SK-N-SH (cell line): ENCODE data around the gene AARS2. TPM values are rescaled to one million over a fixed set of nuclear protein-coding genes. Genes with fewer than 3 reads are reported as not detected.

Source experiments
- CTCF ChIA-PET: fragments of 300-600, 350-600 bp; formaldehyde crosslinking; extraction: SDS; loops from one replicate; lab custom pipeline; 2021; lab: Yijun Ruan, JAX
- POLR2A ChIA-PET: fragments of 350-600 bp; sonication (Branson Sonifier 250); formaldehyde crosslinking; extraction: SDS; loops from one replicate; lab custom pipeline; 2020; ENCODE audit warnings: antibody characterized with exemption, inconsistent platforms; lab: Yijun Ruan, JAX
- DNase-seq: peaks from one replicate; pipeline ENCODE4 v3.0.0; 2012
- H2AFZ ChIP-seq: fragments of 200-600 bp; sonication (generic); 2 replicates; pipeline ENCODE4 v1.8.1; 2016; ENCODE audit warnings: antibody characterized with exemption, mild to moderate bottlenecking, low read depth
- H3F3A ChIP-seq: fragments of 200-600 bp; sonication (generic); replicated peaks from 2 replicates; pipeline ENCODE3; 2016; ENCODE audit warnings: antibody characterized with exemption, mild to moderate bottlenecking; ENCODE audit not compliant: insufficient read depth
- H3K27ac ChIP-seq, 2 experiments: fragments of 200-500 bp in 1 of 2; fragments of 200-600 bp in 1 of 2; sonication (Bioruptor generic) in 1 of 2; sonication (generic), shearing (Covaris generic) in 1 of 2; 2 replicates each; pipeline versions ENCODE4 v1.5.1 to v1.6.1; 2014 to 2016; ENCODE audit warnings: low read depth in 2 of 2, inconsistent platforms in 1 of 2, low read length in 1 of 2, mild to moderate bottlenecking in 1 of 2, mixed read lengths in 1 of 2
- H3K27me3 ChIP-seq: fragments of 200-600 bp; sonication (generic), shearing (Covaris generic); 2 replicates; pipeline ENCODE4 v1.6.1; 2016; ENCODE audit warnings: mixed run types; ENCODE audit not compliant: insufficient read depth
- H3K36me3 ChIP-seq, 2 experiments: fragments of 200-500 bp in 1 of 2; fragments of 200-600 bp in 1 of 2; sonication (Bioruptor generic) in 1 of 2; sonication (generic) in 1 of 2; replicated peaks in 1 of 2; 2 replicates each; pipeline versions ENCODE3 to v1.5.1; 2014 to 2016; ENCODE audit warnings: low read length in 1 of 2, mild to moderate bottlenecking in 1 of 2; ENCODE audit not compliant: insufficient read depth in 2 of 2, control insufficient read depth in 1 of 2
- H3K4me1 ChIP-seq, 2 experiments: fragments of 200-500 bp in 1 of 2; fragments of 200-600 bp in 1 of 2; sonication (Bioruptor generic) in 1 of 2; sonication (generic), shearing (Covaris generic) in 1 of 2; 2 replicates each; pipeline versions ENCODE4 v1.5.1 to v1.6.1; 2014 to 2016; ENCODE audit warnings: low read depth in 1 of 2, low read length in 1 of 2, mixed run types in 1 of 2; ENCODE audit not compliant: insufficient read depth in 2 of 2, control insufficient read depth in 1 of 2
- H3K4me2 ChIP-seq: fragments of 200-600 bp; sonication (generic), shearing (Covaris generic); 2 replicates; pipeline ENCODE4 v1.6.1; 2017; ENCODE audit warnings: mixed run types
- H3K4me3 ChIP-seq, 2 experiments: fragments of 200-500 bp in 1 of 2; fragments of 200-600 bp in 1 of 2; sonication (Bioruptor generic) in 1 of 2; sonication (generic), shearing (Covaris generic) in 1 of 2; 2 replicates each; pipeline versions ENCODE4 v1.5.1 to v1.8.1; 2014 to 2016; ENCODE audit warnings: low read depth in 2 of 2, inconsistent platforms in 1 of 2, low read length in 1 of 2, mild to moderate bottlenecking in 1 of 2, mixed read lengths in 1 of 2, moderate library complexity in 1 of 2
- H3K79me2 ChIP-seq: fragments of 200-600 bp; sonication (generic); 2 replicates; pipeline ENCODE4 v1.8.1; 2017; ENCODE audit warnings: mild to moderate bottlenecking; ENCODE audit not compliant: insufficient read depth
- H3K9ac ChIP-seq: fragments of 200-600 bp; sonication (generic); 2 replicates; pipeline ENCODE4 v1.6.1; 2017; ENCODE audit warnings: mixed run types
- H3K9me2 ChIP-seq: fragments of 200-600 bp; sonication (generic); 2 replicates; pipeline ENCODE4 v1.6.1; 2017; ENCODE audit warnings: mixed run types
- H3K9me3 ChIP-seq: fragments of 200-600 bp; sonication (generic); 2 replicates; pipeline ENCODE4 v1.6.1; 2017; ENCODE audit warnings: mixed run types, mild to moderate bottlenecking, moderate library complexity
- H4K20me1 ChIP-seq: fragments of 200-600 bp; sonication (generic); 2 replicates; pipeline ENCODE4 v1.6.1; 2017; ENCODE audit warnings: mild to moderate bottlenecking, mixed run types; ENCODE audit not compliant: insufficient read depth
- ELF1 ChIP-seq: IDR thresholded peaks from 2 replicates; pipeline ENCODE4 v1.4.0; 2012
- EP300 ChIP-seq, 2 experiments: IDR thresholded peaks; 2 replicates each; pipeline versions ENCODE4 v1.4.0 to v1.6.1; 2012; ENCODE audit warnings: borderline replicate concordance in 1 of 2, low read depth in 1 of 2, low read length in 1 of 2
- EZH2phosphoT487 ChIP-seq: fragments of 200-600 bp; sonication (generic); IDR thresholded peaks from 2 replicates; pipeline ENCODE4 v1.6.1; 2017; ENCODE audit warnings: low read depth, mixed run types, mild to moderate bottlenecking, antibody characterized with exemption, moderate library complexity, borderline replicate concordance
- FOSL2 ChIP-seq: IDR thresholded peaks from 2 replicates; pipeline ENCODE4 v1.4.0; 2012; ENCODE audit warnings: low read depth, mild to moderate bottlenecking, moderate library complexity, borderline replicate concordance
- FOXJ3 ChIP-seq: sonication (generic); formaldehyde crosslinking; IDR thresholded peaks from 2 replicates; pipeline ENCODE4 v1.5.1; 2020; ENCODE audit warnings: mild to moderate bottlenecking, missing genetic modification reagents
- FOXM1 ChIP-seq: IDR thresholded peaks from 2 replicates; pipeline ENCODE4 v1.4.0; 2012; ENCODE audit warnings: low read depth, mild to moderate bottlenecking
- IRF3 ChIP-seq: fragments of 150-350 bp; IDR thresholded peaks from 2 replicates; pipeline ENCODE4 v1.6.1; 2016; ENCODE audit warnings: mild to moderate bottlenecking, low read depth, low read length
- JUND ChIP-seq: IDR thresholded peaks from 2 replicates; pipeline ENCODE4 v1.4.0; 2012
- MEF2A ChIP-seq: IDR thresholded peaks from 2 replicates; pipeline ENCODE4 v1.4.0; 2012; ENCODE audit warnings: low read depth, borderline replicate concordance
- MXI1 ChIP-seq: IDR thresholded peaks from 2 replicates; pipeline ENCODE4 v1.6.1; 2012; ENCODE audit warnings: mild to moderate bottlenecking, low read depth, low read length, improper control_type of control experiment
- NFIC ChIP-seq: IDR thresholded peaks from 2 replicates; pipeline ENCODE4 v1.4.0; 2012; ENCODE audit warnings: borderline replicate concordance
- NRF1 ChIP-seq: IDR thresholded peaks from 2 replicates; pipeline ENCODE4 v1.6.1; 2012; ENCODE audit warnings: low read depth, mild to moderate bottlenecking, low read length
- POLR2AphosphoS5 ChIP-seq: IDR thresholded peaks from 2 replicates; pipeline ENCODE4 v1.6.1; 2012; ENCODE audit warnings: low read depth, low read length
- RCOR1 ChIP-seq: fragments of 150-350 bp; IDR thresholded peaks from 2 replicates; pipeline ENCODE4 v1.6.1; 2017; ENCODE audit warnings: antibody characterized with exemption, low read length
- RFX5 ChIP-seq: IDR thresholded peaks from 2 replicates; pipeline ENCODE4 v1.6.1; 2012; ENCODE audit warnings: mild to moderate bottlenecking, improper control_type of control experiment, low read length
- RXRA ChIP-seq: IDR thresholded peaks from 2 replicates; pipeline ENCODE4 v1.4.0; 2012; ENCODE audit warnings: low read depth, mild to moderate bottlenecking, borderline replicate concordance
- SIN3A ChIP-seq: IDR thresholded peaks from 2 replicates; pipeline ENCODE4 v1.6.1; 2012; ENCODE audit warnings: low read depth, mild to moderate bottlenecking, low read length, moderate library complexity, borderline replicate concordance
- TAF1 ChIP-seq: IDR thresholded peaks from 2 replicates; pipeline ENCODE4 v1.6.1; 2012; ENCODE audit warnings: low read depth, mild to moderate bottlenecking, low read length, moderate library complexity, borderline replicate concordance
- TCF12 ChIP-seq: IDR thresholded peaks from 2 replicates; pipeline ENCODE4 v1.4.0; 2012
- ZBTB33 ChIP-seq: IDR thresholded peaks from 2 replicates; pipeline ENCODE4 v1.4.0; 2012; ENCODE audit warnings: low read depth, borderline replicate concordance
- WGBS: methylation state at CpG from one replicate; pipeline ENCODE4 v1.1.6; 2017; ENCODE audit warnings: low lambda C conversion rate; 5-methylcytosine and 5-hydroxymethylcytosine counted together
- polyA plus RNA-seq, 3 experiments: library from polyadenylated mRNA; depleted of rRNA; stranded (reverse); fragments of >200 nt; gene quantifications; 2 replicates each; pipeline ENCODE4 v1.2.3, GENCODE V29; 2012

AARS2 gene
- polyA plus RNA-seq, 1 of the 3 experiments (the other 2 are of a cell fraction): 9.5 TPM

GRCh38 chr6:44289726-44290260 lies 23.4 kb downstream of the AARS2 start:
- H3K27me3 ChIP-seq: peaks cover 10% of the 10 kb centered on the region
- no peak overlapping the region for H3K4me2 ChIP-seq
- ChIA-PET CTCF (interaction anchor here (1.6 to 4.1 kb wide), 3 partner anchors 15 to 33 kb away, joined by 4 to 19 read pairs (median 5); partner anchors contain the start of gene SLC35B2), POLR2A (interaction anchor here (0.8 kb wide), 1 partner anchor 9 kb away, joined by 3 read pairs; no protein-coding TSS in a partner anchor)
- H3K4me3 ChIP-seq: no peak overlapping the region
- WGBS: 23% methylated on average over 7 of the region's 7 CpGs
- no peak overlapping the region for H3K27ac ChIP-seq
- H4K20me1 ChIP-seq: no peaks in the 10 kb centered on the region
- H3F3A ChIP-seq: no peaks in the 10 kb centered on the region
- no peaks in the 10 kb centered on the region for H3K36me3 ChIP-seq
- H3K9ac ChIP-seq: no peak overlapping the region
- peaks cover 0 to 8% of the 10 kb centered on the region in 2 experiments; a peak in 1 of 4 replicates for H3K4me1 ChIP-seq
- DNase-seq: peak; percentile 52
- H3K79me2 ChIP-seq: no peaks in the 10 kb centered on the region
- no peaks in the 10 kb centered on the region for H3K9me2 ChIP-seq
- TF ChIP-seq EZH2phosphoT487 (no peak), EP300 (IDR thresholded peaks at IDR 0.05; ENCODE audit: borderline replicate concordance in 1 of 2, low read depth in 1 of 2, low read length in 1 of 2) (no peak), MXI1 (no peak), FOXJ3 (CRISPR knock-in tag) (no peak), POLR2AphosphoS5 (no peak), ZBTB33 (no peak), JUND (no peak), ELF1 (no peak)
- H2AFZ ChIP-seq: no peak overlapping the region
- H3K9me3 ChIP-seq: no peaks in the 10 kb centered on the region

- H3K4me2 ChIP-seq: no peak overlapping the region
- TF ChIP-seq NFIC (no peak), RXRA (no peak), IRF3 (no peak), RCOR1 (no peak), FOSL2 (no peak), TCF12 (no peak), RFX5 (no peak), TAF1 (no peak), EZH2phosphoT487 (no peak), NRF1 (no peak), MEF2A (no peak), FOXM1 (no peak), SIN3A (no peak)
- peaks cover 10% of the 10 kb centered on the region for H3K27me3 ChIP-seq
- no peaks in the 10 kb centered on the region for H3K36me3 ChIP-seq
- H2AFZ ChIP-seq: no peak overlapping the region
- no peaks in the 10 kb centered on the region for H3F3A ChIP-seq
- WGBS: 17% methylated on average over 2 of the region's 2 CpGs
- CTCF ChIA-PET: interaction anchor here (0.5 to 4.1 kb wide), 3 partner anchors 18 to 1133 kb away, joined by 3 to 19 read pairs (median 8); no protein-coding TSS in a partner anchor
- H3K4me1 ChIP-seq: peaks cover 0 to 8% of the 10 kb centered on the region in 2 experiments; a peak in 1 of 4 replicates
- DNase-seq: no peak
- no peaks in the 10 kb centered on the region for H3K9me3 ChIP-seq
- no peaks in the 10 kb centered on the region for H3K9me2 ChIP-seq
- POLR2A ChIA-PET: no interaction called here
- no peaks in the 10 kb centered on the region for H3K79me2 ChIP-seq
- H3K27ac ChIP-seq: no peak overlapping the region
- no peak overlapping the region for H3K9ac ChIP-seq
- no peak overlapping the region for H3K4me3 ChIP-seq
- H4K20me1 ChIP-seq: no peaks in the 10 kb centered on the region
Observed at GRCh38 chr6:44286747-44287146, 26.4 kb downstream of the AARS2 start.
